Measurements from ENCODE around the gene B9D2.

The B9D2 gene

DNA sequence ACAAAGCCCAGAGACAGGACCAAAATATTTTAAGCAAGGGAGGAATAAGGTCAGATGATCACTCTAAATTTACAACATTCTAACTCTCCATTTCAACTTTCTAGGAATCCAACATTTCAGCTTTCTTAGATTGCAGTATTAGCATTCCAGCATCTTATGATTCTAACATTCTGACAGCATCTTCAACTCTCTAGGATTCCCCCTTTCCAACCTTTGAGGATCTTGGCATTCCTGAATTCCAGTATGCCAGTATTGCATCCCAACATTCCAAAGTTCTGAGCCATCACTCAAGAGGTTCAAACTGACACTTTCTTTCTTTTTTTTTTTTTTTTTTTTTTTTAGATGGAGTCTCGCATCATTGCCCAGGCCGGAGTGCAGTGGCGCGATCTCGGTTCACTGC is 24.0 kb downstream of the B9D2 start:
- Histone ChIP-seq H3K4me1 (ENCODE audit: control insufficient read depth, insufficient read depth, low read length) (no peaks in the 10 kb centered on the region), H3K27me3 (ENCODE audit: control insufficient read depth, insufficient read depth, low read length) (no peaks in the 10 kb centered on the region), H3K4me3 (ENCODE audit: low read depth, low read length) (no peak overlapping the region), H3K9me3 (ENCODE audit: control insufficient read depth, insufficient read depth, low read depth, low read length) (no peaks in the 10 kb centered on the region), H3K27ac (ENCODE audit: low read depth, low read length) (no peak overlapping the region), H3K9ac (ENCODE audit: low read length) (no peak overlapping the region), H3K36me3 (ENCODE audit: control insufficient read depth, insufficient read depth, low read length) (peaks cover 52% of the 10 kb centered on the region)

DNA sequence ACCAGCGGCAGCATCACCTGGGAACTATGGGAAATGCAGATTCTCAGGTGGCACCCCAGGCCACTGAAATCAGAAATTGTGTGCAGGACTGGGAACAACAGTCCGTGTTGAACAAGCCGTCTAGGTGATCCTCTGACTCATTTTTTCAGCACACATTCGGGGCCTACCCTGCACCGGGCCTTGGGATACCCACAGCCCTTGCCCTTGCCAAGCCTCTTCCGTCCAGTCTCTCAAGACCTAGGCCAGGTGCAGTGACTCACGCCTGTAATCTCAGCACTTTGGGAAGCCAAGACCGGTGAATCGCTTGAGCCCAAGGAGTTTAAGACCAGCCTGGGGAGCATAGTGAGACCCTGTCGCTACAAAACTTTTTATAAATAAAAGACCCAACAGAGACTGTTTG is 28.5 kb downstream of the B9D2 start:
- no peaks in the 10 kb centered on the region for H3K9me3 ChIP-seq (ENCODE audit: control insufficient read depth, insufficient read depth, low read depth, low read length)
- no peak overlapping the region for H3K4me3 ChIP-seq (ENCODE audit: low read depth, low read length)
- H3K27ac ChIP-seq (ENCODE audit: low read depth, low read length) = no peak overlapping the region
- H3K27me3 ChIP-seq (ENCODE audit: control insufficient read depth, insufficient read depth, low read length) = no peaks in the 10 kb centered on the region
- peaks cover 30% of the 10 kb centered on the region; the same call in 1 of the 2 replicates for H3K36me3 ChIP-seq (ENCODE audit: control insufficient read depth, insufficient read depth, low read length)
- no peak overlapping the region for H3K9ac ChIP-seq (ENCODE audit: low read length)
- H3K4me1 ChIP-seq (ENCODE audit: control insufficient read depth, insufficient read depth, low read length) = peaks cover 10% of the 10 kb centered on the region; the same call in 1 of the 2 replicates

DNA sequence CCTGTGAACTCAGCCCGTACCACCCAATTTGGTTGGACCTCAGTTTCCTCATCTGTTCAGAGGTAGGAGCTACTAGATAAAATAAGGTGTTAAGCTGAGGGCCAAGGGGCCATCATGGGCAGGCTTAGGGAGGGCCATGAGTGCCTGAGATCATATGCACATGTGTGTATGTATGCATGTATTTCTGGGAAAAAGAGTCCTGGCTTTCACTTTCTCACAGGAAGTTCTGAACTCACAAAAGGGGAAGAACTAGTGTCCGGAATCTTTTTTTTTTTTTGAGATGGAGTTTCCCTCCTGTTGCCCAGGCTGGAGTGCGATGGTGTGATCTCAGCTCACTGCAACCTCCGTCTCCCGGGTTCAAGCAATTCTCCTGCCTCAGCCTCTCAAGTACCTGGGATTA is 29.2 kb downstream of the B9D2 start:
- no peak overlapping the region for H3K4me3 ChIP-seq (ENCODE audit: low read depth, low read length)
- no peak overlapping the region for H3K9ac ChIP-seq (ENCODE audit: low read length)
- peaks cover 10% of the 10 kb centered on the region; the same call in 1 of the 2 replicates for H3K4me1 ChIP-seq (ENCODE audit: control insufficient read depth, insufficient read depth, low read length)
- H3K9me3 ChIP-seq (ENCODE audit: control insufficient read depth, insufficient read depth, low read depth, low read length) = no peaks in the 10 kb centered on the region
- H3K27ac ChIP-seq (ENCODE audit: low read depth, low read length) = no peak overlapping the region
- H3K27me3 ChIP-seq (ENCODE audit: control insufficient read depth, insufficient read depth, low read length) = no peaks in the 10 kb centered on the region
- peaks cover 28% of the 10 kb centered on the region; the same call in 1 of the 2 replicates for H3K36me3 ChIP-seq (ENCODE audit: control insufficient read depth, insufficient read depth, low read length)

DNA sequence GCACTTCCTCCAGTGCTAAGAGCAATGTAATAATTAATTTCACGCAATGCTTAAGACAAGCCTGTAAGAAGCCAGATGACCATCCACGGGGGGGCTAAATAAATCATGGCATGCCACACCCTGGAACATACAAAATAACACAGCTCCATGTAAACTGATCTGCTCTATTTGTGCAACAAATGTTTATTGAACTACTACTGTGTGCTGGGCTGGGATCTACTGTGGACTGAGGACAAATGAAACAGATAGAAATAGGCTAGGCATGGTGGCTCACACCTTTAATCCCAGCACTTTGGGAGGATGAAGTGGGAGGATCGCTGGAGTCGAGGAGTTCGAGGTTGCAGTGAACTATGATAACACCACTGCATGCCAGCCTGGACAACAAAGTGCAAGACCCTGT is 31.5 kb downstream of the B9D2 start:
- Histone ChIP-seq H3K27me3 (ENCODE audit: control insufficient read depth, insufficient read depth, low read length) (no peaks in the 10 kb centered on the region), H3K9ac (ENCODE audit: low read length) (no peak overlapping the region), H3K27ac (ENCODE audit: low read depth, low read length) (no peak overlapping the region), H3K4me1 (ENCODE audit: control insufficient read depth, insufficient read depth, low read length) (peaks cover 26% of the 10 kb centered on the region), H3K36me3 (ENCODE audit: control insufficient read depth, insufficient read depth, low read length) (peaks cover 27% of the 10 kb centered on the region; the same call in 1 of the 2 replicates), H3K9me3 (ENCODE audit: control insufficient read depth, insufficient read depth, low read depth, low read length) (no peaks in the 10 kb centered on the region), H3K4me3 (ENCODE audit: low read depth, low read length) (no peak overlapping the region)

DNA sequence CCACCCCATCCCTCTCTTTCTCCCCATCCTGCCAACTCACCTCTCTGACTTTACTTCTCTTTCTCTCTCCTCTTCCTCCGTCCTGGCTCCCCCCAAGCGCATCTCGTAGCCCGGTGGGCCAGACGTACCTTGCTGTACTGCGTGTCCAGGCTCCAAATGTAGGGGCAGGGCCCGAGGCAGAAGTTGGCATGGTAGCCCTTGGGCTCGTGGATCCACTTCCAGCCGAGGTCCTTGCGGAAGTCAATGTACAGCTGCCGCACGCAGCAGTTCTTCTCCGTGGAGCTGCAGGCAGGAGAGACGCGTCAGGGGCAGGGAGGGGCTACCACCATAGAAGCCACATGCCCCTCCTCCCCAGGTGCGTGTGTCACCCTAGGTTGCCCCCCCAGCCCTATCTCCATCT is 31.9 kb downstream of the B9D2 start:
- Histone ChIP-seq H3K36me3 (ENCODE audit: control insufficient read depth, insufficient read depth, low read length) (peaks cover 26% of the 10 kb centered on the region; the same call in 1 of the 2 replicates), H3K9me3 (ENCODE audit: control insufficient read depth, insufficient read depth, low read depth, low read length) (no peaks in the 10 kb centered on the region), H3K27me3 (ENCODE audit: control insufficient read depth, insufficient read depth, low read length) (no peaks in the 10 kb centered on the region), H3K4me1 (ENCODE audit: control insufficient read depth, insufficient read depth, low read length) (peaks cover 30% of the 10 kb centered on the region), H3K4me3 (ENCODE audit: low read depth, low read length) (no peak overlapping the region), H3K9ac (ENCODE audit: low read length) (no peak overlapping the region), H3K27ac (ENCODE audit: low read depth, low read length) (no peak overlapping the region)

DNA sequence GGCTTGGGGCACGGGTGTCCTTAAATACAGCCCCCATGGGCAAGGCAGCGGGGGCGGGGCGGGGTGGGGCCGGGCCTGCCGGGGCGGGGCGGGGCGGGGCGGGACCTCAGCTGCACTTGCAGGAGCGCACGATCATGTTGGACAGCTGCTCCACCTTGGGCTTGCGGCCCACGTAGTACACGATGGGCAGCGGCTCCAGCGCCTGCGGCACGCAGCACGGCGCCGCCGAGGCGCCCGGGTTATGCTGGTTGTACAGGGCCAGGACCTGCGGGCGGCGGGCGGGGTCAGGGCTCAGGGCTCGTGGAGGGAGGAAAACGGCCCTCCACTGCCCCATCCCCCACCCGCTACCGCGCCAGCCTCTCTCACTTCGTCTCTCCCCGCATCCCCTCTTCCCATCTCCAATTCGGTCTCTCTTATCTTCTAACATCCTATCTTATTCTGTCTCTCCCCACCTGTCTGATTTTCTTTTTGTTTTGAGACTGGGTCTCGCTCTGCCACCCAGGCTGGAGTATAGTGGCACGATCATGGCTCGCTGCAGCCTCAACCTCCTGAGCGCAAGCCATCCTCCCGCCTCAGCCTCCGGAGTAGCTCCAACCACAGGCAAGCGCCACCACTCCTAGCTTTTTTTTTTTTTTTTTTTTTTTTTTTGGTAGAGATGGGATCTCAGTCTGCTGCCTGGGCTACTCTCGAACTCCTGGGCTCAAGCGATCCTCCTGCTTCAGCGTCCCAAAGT is 32.8 kb downstream of the B9D2 start:
- Histone ChIP-seq H3K9ac (ENCODE audit: low read length) (no peak overlapping the region), H3K27ac (ENCODE audit: low read depth, low read length) (no peak overlapping the region), H3K36me3 (ENCODE audit: control insufficient read depth, insufficient read depth, low read length) (peaks cover 22% of the 10 kb centered on the region; the same call in 1 of the 2 replicates), H3K9me3 (ENCODE audit: control insufficient read depth, insufficient read depth, low read depth, low read length) (no peaks in the 10 kb centered on the region), H3K4me1 (ENCODE audit: control insufficient read depth, insufficient read depth, low read length) (peaks cover 38% of the 10 kb centered on the region), H3K27me3 (ENCODE audit: control insufficient read depth, insufficient read depth, low read length) (no peaks in the 10 kb centered on the region), H3K4me3 (ENCODE audit: low read depth, low read length) (peak overlapping the region; percentile 34; the same call in 1 of the 2 replicates)

DNA sequence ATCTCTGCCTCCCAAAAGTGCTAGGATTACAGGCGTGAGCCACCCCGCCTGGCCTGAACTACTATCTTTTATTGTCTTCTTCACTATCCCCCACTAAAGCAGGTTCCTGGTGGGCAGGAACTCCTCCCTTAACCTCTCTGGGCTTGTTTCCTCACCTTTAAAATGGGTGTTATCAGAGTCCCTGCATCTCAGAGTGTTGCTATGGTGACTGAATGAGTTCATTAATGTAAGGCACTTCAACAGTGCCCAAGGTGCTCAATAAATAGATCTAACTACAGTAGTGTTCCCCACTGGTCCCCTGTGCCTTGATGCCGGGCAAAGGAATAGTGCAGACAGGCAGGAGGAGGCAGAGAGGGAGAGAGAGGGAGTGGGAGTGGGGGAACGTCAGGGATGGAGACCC is 33.5 kb downstream of the B9D2 start:
- no peaks in the 10 kb centered on the region for H3K9me3 ChIP-seq (ENCODE audit: control insufficient read depth, insufficient read depth, low read depth, low read length)
- H3K36me3 ChIP-seq (ENCODE audit: control insufficient read depth, insufficient read depth, low read length) = peaks cover 21% of the 10 kb centered on the region; the same call in 1 of the 2 replicates
- no peak overlapping the region for H3K9ac ChIP-seq (ENCODE audit: low read length)
- no peaks in the 10 kb centered on the region for H3K27me3 ChIP-seq (ENCODE audit: control insufficient read depth, insufficient read depth, low read length)
- no peak overlapping the region for H3K27ac ChIP-seq (ENCODE audit: low read depth, low read length)
- H3K4me3 ChIP-seq (ENCODE audit: low read depth, low read length) = no peak overlapping the region
- peaks cover 45% of the 10 kb centered on the region for H3K4me1 ChIP-seq (ENCODE audit: control insufficient read depth, insufficient read depth, low read length)

DNA sequence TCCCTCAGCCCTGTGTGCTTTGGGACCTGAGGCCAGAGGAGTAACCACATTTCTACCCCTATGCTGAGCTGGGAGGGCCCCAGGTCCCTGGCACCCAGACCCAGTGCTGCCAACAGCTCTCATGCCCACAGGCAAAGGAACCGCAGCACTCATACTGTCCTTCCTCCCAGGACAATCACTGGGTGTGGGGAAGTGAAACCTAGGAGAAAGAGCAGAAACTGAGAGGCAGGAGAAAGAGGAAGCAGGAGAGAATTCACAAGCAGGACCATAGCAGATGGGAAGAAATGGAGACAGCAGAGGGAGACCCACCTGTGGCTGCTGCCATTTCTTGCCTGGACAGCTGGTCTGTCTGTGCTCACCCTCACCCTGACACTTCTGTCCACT is 35.1 kb downstream of the B9D2 start:
- Histone ChIP-seq H3K4me1 (ENCODE audit: control insufficient read depth, insufficient read depth, low read length) (peaks cover 54% of the 10 kb centered on the region), H3K27ac (ENCODE audit: low read depth, low read length) (no peak overlapping the region), H3K36me3 (ENCODE audit: control insufficient read depth, insufficient read depth, low read length) (peaks cover 18% of the 10 kb centered on the region; the same call in 1 of the 2 replicates), H3K27me3 (ENCODE audit: control insufficient read depth, insufficient read depth, low read length) (no peaks in the 10 kb centered on the region), H3K4me3 (ENCODE audit: low read depth, low read length) (no peak overlapping the region), H3K9ac (ENCODE audit: low read length) (no peak overlapping the region), H3K9me3 (ENCODE audit: control insufficient read depth, insufficient read depth, low read depth, low read length) (no peaks in the 10 kb centered on the region)

DNA sequence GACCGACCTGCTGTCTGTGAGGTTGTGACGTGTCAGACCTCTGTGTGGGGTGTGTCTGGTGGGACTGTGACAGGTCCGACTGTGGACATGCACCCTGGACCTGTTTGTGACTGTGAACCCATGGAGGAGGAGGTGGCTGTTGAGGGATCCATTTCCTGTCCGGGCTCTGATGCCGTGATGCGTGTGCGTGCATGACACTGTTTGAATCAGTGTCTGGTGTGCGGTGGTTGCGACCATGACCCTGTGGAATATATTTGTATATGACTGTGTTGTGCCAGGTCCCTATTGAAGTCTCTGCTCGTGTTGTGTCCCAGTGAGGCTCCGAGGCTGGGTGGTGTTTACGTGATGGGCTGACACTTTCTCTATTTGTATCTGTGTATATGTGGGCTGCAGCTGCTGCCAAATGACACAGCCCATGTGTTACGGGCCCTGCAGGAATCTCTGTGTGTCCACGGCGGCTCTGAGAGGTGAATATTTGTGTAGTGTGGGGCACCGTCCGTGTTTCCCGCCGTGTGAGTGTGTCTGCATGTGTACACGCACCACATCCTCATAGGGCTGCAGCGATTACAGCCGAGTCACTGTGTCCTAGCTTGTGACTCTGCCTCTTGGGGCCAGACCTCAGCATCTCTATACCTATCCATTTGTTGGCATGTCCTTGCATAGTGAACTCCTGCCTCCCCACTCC is 35.6 kb downstream of the B9D2 start:
- peaks cover 18% of the 10 kb centered on the region; the same call in 1 of the 2 replicates for H3K36me3 ChIP-seq (ENCODE audit: control insufficient read depth, insufficient read depth, low read length)
- H3K27me3 ChIP-seq (ENCODE audit: control insufficient read depth, insufficient read depth, low read length) = no peaks in the 10 kb centered on the region
- H3K9me3 ChIP-seq (ENCODE audit: control insufficient read depth, insufficient read depth, low read depth, low read length) = no peaks in the 10 kb centered on the region
- peaks cover 56% of the 10 kb centered on the region for H3K4me1 ChIP-seq (ENCODE audit: control insufficient read depth, insufficient read depth, low read length)
- no peak overlapping the region for H3K27ac ChIP-seq (ENCODE audit: low read depth, low read length)
- H3K9ac ChIP-seq (ENCODE audit: low read length) = peak overlapping the region; percentile 15
- peak overlapping the region; percentile 11; the same call in 1 of the 2 replicates for H3K4me3 ChIP-seq (ENCODE audit: low read depth, low read length)

DNA sequence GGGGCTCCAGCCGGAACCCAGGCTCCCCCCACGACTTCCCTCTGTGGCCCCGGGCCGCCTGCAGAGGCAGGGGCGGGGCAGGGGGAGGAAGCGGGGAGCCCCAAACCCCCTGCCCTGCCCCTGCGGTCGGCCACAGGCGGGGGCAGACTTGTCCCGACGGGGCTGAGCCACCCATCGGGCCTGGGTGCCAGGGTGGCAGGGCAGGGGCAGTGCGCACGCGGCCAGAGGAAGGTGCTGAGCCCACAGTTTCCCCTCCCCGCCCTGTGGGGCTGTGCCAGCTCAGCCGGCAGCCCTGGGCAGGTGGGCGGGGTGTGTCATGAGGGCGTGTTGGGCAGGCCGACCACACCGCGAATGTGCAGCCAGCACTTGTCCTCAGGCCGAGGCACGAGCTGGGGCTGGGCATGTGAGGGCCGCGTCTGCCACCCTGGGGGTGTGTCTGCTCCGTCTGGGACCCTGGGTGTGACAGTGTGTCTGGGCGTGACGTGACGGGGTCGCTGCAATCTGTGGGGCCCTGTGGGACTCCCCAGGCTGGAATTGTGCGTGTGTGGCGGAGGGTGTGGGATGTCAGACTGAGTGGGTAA is 36.3 kb downstream of the B9D2 start:
- Histone ChIP-seq H3K9ac (ENCODE audit: low read length) (peak overlapping the region; percentile 15), H3K27ac (ENCODE audit: low read depth, low read length) (peak overlapping the region; percentile 58; the same call in 1 of the 2 replicates), H3K4me1 (ENCODE audit: control insufficient read depth, insufficient read depth, low read length) (peaks cover 62% of the 10 kb centered on the region), H3K36me3 (ENCODE audit: control insufficient read depth, insufficient read depth, low read length) (peaks cover 21% of the 10 kb centered on the region), H3K27me3 (ENCODE audit: control insufficient read depth, insufficient read depth, low read length) (no peaks in the 10 kb centered on the region), H3K4me3 (ENCODE audit: low read depth, low read length) (peak overlapping the region; percentile 11; the same call in 1 of the 2 replicates), H3K9me3 (ENCODE audit: control insufficient read depth, insufficient read depth, low read depth, low read length) (no peaks in the 10 kb centered on the region)
